HG03064 (cell line): ENCODE results near the gene LDHD.
A peak's percentile ranks its signal among the peaks of the same experiment; 100 is the strongest.
"Not testable (repeated sequence)": the region's sequence is repeated elsewhere in the genome, so short reads cannot be mapped to it uniquely, and the experiment has no call there.

Experiments used
- ATAC-seq: cut with Tn5 transposase; IDR thresholded peaks from one replicate; pipeline ENCODE4 v1.9.1; 2021; ENCODE audit warnings: low read depth; ENCODE audit not compliant: unreplicated experiment

LDHD gene

DNA sequence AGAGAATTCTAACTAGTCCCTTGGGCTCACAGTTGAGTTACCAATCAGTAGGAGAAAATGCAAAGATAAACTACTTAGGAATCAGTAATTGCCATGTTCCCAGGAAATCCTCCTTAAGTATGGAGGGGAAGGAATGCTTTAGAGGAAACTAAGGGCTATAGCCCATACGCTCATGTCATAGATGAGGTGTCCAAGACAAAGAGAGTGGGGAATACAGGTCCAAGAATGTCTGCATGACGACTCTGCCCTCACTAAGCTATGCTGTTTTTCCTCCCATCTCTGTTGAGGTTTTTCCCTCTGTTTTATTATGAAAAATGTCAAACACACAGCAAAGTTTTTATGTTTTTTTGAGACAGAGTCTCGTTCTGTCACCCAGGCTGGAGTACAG, 16.0 kb downstream of the LDHD start:
- no peak for ATAC-seq

DNA sequence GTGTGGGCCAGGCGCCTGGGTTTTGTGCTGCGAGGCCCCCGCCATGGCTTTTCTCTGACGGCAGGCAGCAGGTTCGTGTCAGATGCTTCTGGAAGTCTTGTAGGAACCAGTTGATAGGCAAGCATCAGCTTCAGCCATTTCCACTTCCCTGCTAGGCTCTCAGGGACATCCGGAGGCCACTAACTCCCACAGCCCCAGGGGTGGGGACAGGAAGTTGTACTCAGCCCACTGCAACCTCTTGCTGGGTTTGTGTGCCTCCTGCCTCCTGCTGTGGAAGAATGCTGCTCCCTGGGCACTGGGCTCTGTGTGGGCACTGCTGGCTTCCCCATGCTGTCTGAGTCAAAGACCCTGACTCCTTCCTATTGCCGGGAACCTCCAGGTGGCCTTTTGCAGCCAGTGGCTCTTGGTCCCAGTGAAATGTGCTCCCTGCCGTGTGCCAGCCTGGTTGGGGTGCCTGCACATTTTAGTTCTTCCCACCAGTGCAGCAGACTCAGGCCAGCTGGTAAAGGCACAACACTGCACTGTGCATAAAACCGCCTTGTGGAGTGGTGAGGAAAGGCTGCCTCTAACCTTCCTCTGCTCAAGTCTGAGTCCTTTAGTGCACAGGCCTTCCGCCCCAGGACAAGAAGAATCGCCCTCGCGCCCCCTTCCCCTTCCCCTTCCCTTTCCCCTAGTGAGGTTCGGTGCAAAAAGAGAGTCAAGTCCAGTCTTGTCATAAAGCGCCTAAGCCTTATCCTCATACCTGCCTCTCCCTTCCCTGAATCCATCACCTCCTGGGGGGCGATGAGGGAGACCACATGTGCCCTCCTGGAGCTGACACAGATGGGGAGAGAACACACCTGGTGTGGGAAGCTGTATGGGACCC, 16.6 kb downstream of the LDHD start:
- ATAC-seq, result peak; percentile 68

DNA sequence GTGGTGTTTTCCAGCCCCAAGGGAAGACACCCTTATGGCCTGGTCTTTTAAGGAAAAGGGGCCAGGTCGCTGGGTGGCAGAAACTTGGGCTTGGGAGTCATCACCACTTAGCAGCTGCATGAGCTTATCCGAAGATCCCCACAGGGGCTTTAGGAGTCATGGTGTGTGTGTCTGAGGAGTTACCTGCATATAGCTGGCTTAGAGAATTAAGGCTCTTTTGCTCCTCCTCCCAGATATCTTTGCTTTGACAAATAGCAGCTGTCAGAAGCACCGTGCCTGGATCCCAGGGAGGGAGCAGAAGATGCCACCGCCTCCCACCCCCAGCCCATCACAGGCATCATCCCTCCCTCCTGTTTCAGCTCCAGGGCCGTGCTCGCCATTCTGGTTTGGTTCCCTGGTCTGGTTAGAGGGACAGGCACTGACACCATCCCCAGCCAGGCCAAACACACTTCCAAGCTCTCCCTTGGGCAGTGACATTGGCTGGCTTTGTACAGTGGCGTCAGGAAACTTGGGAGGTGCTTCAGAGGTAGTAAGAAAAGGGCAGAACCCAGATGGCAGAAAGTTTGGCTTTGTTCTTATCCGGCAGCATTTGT, 17.4 kb downstream of the LDHD start:
- no peak for ATAC-seq

DNA sequence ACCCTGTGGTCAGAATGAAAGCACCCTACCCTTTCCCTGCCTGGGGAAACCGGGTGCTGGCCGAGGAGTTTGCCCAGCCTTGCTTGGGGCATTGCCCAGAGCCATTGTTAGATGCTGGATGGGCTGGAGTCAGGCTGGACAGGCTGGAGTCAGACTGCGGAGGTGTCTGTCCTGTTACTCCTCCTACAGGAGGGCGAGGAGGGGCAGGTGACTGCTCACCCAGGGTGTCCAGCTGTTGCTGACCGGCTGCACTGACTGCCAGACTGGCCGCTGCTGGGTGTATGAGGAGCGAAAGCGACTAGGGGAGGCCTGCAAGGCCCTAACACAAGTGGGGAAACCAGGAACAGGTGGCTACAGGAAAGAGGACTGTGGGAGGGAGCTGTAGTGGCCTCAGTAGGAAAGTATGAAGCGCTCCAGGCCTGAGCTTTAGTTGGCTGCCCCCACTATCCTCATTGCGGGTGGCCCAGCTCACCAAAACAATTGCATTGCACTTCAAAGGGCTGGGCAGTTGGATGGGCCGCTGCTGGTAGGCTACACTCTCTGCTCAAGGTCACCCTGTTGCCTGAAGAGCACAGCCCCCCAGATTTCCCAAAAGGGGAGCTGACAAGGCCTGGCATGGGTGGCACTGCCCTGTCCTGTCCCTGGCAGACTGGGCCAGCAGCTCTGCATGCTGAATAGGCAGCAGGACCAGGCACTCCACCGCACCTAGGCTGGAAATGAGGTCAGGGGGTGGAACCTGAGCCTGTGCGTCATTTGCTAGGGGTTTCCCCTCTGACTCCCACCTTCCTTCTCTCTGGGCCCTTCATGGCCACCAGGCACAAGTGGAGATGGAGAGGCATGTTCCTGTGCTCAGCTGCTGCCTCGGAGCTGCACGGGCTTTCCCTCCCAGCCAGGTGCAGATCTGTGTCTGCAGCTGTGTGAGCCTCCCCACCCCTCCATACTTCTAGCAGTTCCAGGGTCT, 18.4 kb downstream of the LDHD start:
- no peak for ATAC-seq

DNA sequence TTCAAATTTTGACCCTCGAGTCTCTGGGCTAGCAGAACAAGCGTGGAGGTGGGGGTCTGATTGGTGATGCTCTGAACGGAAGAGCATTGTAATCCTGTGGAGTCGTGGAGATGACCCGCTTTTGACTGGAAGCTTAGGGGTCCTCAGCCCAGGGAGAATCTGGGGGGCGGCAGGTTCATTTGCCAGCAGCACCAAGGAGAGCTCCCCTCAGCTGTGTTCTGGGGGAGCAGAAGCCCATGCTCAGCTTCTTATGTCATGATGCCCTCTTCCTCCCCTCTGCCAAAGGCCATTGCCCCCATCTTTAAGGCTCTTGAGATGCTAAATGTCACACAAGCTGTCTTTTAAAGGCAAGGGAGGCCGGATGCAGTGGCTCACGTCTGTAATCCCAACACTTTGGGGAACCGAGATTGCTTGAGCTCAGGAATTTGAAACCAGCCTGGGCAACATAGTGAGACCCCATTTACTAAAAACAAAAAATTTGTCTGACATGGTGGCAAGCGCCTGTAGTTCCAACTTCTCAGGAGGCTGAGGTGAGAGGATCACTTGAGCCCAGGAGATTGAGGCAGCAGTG, 19.3 kb downstream of the LDHD start:
- no peak for ATAC-seq

DNA sequence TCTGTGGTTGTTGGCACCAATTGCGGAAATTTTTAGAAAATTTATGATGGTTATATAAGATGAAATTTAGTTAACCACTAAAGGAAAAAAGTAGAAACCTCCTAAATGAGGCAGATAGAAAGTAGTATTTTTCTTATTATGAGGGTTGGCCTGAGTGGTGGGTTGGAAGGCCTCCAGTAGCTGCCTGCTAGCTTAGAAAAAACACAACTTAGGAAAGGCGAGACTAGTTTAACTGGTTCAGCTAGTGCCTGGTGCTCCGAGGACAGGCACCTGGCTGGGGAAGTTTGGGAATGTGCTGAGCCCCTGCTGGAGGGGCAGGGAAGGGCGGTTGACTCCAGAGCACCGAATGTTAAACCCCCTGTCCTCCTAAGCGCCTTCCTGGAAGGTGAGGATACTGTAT, 19.9 kb downstream of the LDHD start:
- no peak for ATAC-seq

DNA sequence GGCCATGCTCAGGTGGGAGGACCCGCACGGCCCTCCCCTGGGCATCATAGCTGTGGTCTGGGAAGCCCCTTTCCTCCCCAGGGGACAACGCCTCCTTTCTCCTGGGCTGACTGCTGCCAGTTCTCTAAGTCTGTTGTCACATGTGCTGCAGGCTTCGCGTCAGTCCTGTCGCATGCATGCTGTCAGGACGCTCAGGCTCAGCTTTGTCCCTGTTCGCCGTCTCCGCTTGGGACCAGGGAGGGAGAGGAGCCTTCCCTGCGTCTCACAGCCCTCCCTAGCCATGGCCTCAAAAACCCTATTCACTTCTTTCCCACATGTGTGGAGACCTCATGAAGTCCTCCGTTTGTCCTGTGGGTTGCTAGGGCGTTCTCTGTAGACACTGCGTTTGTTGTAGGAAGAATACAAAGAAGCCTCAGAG, 21.4 kb downstream of the LDHD start:
- no peak for ATAC-seq

DNA sequence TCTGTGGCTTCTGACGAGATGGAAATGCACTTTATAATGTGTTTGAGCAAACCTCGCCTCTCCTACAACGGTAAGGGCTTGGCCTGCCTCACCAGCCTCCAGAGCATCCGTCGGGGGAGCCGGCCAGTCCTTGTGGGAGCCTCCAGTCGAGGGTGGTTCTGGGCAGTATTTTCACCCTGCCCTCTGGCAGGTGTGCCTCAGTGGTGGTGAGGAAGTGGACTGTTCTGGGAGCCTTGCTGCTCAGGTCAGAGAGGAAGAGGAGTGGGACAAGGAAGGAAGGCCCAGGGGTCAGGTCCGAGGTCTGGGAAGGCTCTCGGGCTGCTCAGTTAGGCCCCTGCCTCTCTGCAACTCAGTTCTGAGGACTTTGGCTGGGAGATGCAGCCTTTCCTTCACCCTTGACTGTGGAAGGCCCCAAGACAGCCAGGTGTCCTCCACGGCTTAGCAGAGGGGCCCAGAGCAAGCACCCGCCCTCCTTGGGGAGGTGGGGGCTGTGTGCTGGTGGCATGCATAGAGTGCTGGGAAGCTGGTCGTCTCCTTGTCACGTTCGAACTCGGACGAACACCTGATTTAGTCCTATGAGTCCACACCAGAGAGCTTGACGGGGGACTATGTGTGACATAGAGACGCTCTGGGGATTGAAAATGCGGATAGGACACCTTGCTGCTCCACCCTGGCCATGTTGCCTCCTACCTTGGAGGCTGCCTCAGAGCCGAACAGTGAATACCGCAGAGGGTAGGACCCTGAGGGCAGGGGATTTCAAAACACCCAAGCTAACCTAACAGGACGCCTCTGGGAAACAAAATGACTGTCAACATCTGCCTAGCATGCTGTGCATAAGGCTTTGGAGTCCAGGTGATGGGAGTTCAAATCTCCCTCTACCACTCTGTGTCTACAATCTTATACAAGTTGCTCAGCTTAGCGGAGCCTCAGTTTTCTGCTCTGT, 22.7 kb downstream of the LDHD start:
- ATAC-seq, result no peak

DNA sequence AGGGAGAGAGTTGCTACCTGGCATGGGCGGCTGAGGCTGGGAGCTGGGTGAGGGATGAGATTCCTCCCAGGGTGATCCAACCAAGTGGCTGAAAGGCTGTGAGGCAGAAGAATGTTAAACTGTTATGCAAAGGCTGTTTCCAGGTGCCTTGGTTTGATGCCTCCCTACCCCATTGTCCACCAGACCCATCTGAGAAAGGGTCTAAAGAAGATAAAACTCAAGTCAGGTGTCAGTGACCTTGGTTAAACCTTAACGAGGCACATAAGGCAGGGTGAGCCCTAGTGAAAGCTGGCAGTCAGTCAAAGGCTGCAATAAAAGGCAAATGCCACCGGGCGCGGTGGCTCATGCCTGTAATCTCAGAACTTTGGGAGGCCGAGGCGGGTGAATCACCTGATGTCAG, 23.8 kb downstream of the LDHD start:
- ATAC-seq, result no peak

DNA sequence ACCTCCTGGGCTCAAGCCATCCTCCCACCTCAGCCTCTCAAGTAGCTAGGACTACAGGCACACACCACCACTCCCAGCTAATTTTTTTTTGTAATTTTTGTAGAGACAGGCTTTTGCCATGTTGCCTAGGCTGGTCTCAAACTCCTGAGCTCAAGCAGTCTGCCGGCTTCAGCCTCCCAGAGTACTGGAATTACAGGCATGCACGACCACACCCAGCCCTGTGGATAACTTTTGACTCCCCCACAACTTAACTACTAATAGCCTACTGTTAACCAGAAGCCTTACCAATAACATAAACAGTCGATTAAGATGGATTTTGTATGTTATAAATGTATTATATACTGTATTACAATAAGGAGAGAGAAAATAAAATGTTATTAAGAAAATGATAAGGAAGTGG, 25.0 kb downstream of the LDHD start:
- ATAC-seq, result not testable (repeated sequence)

DNA sequence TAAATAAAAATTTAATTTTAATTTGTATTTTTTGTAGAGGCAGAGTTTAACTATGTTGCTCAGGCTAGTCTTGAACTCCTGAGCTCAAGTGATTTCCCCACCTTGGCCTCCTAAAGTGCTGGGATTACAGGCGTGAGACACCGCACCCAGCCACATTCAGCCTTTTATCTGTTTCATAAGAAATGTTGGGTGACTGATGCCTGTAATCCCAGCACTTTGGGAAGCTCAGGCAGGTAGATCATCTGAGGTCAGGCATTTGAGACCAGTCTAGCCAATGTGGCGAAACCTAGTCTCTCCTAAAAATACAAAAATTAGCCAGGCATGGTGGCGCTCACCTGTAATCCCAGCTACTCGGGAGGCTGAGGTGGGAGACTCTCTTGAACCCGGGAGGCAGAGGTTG, 25.7 kb downstream of the LDHD start:
- ATAC-seq, result not testable (repeated sequence)

DNA sequence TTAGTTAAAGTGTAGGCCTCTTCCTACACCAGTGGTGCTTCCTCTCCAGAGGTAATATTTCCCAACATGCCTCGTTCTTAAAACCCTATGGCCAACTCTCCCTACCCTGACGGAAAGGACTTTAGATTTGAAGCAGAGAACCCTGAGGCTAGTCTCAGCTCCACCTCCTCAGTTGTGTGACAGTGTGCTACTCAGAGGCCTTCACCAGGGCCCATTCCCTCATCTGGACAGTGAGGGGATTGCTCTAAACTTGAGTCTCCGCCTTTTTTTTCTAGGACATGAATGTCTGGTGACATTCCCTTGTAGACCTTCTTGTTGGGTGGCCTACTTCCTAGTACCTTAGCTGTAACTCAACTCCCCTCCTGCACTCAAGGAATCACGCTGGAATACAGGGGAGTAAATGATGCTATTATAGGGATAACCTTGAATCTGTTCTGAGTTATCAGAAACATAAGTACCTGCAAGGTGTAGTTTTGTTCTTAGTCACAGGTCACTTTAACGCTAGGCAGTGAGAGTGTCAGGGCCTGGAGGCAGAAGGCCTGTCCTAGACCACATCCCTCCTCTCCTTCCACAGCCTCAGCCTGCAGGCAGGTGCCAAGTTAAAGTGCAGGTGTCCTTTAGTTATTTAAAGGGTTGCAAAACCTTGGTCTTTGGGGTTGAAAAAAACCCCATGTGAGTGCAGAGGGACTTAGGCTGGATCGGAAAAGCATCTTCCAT, 26.9 kb downstream of the LDHD start:
- ATAC-seq, result no peak

DNA sequence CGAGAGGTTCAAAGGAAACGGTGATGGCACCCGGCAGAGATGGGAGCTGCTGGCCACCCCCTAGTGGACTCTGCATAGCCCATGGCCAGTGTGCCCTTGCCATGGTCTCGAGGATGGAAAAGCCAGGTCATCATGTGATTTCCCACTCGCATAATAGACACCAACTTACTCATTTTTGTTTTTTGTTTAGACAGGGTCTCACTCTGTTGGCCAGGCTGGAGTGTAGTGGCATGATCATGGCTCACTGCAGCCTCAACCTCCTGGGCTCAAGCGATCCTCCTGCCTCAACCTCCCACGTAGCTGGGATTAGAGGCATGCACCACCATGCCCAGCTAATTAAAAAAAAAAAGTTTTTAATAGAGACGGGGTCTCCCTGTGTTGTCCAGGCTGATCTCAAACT, 27.6 kb downstream of the LDHD start:
- ATAC-seq, result no peak

DNA sequence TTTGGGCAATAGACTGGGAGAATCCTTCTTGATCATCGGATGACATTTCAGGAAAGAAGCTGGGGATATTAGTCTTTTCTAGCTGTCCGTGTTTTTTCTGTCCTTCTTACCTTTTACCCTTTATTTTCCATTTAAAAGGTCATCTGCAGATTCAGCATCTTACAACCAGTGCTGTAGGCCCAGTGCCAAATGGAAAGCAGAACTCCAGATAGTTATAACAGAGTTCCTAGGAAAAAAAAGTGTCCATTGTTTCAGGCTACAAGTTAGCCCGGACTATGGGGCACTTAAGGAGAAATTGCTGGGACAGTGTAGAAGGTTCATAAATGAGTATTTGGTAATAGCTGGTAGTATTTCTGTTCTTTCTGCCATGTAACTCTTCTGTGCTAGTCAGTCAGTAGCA, 28.4 kb downstream of the LDHD start:
- no peak for ATAC-seq

DNA sequence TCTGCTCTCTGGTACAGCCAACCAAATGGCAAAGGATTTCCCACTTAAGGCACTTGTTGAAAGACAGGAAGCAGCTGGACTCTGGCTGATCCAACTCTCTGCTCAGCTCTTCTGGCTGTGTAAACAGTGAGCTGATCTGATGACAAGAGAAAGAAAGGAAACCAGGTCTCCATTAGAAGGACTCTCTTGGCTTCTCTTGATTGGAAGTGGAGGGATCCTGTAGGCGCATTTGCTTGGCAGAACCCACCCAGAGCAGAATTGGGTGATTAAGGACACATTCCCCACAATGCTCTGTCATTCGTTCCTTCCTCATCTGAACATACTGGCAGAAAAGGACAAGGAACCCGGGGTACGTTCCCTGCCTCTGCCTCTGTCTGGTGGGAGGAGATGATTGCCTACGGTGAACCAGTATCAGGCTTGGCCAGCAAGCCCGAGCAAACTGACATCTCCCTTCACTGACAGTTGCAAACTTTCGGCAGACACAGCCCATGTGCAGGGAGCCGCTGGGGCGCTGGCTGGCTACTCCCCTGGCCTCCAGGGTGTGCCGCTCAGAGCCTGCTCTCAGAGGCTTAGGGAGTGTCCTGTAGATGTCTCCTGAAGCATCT, 29.1 kb downstream of the LDHD start:
- ATAC-seq, result no peak

DNA sequence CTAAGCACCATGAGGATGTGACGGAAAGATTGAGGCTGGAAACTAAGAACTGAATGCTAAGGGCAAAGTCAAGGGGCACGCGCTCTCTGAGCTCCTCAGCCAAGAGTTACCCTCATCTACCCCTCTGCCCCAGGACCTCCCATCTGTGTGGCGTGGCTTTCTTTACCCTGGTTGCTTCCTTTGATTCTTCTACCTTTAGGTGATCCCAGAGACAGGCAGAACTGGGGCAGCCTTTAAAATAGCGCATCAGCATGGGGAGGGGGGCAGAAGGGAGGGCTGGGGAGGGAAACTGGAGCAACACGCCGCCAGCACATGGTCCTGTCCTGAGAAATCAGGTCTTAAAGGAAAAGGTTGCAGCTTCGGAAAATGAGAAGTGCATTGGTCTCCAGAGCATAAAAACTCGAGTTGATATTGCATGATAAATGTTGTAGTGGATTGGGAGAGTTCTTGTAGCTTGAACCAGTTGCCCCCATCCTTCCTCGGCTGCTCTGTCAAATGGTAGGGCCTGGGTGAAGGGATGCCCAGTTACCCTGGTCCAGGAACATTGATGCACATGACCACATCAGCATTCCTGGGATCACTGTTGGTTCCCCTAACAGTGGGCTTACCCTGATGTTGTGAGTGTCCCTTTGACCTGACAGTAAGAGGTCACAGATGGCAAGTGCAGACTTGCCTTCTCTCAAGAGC, 29.7 kb downstream of the LDHD start:
- no peak for ATAC-seq

DNA sequence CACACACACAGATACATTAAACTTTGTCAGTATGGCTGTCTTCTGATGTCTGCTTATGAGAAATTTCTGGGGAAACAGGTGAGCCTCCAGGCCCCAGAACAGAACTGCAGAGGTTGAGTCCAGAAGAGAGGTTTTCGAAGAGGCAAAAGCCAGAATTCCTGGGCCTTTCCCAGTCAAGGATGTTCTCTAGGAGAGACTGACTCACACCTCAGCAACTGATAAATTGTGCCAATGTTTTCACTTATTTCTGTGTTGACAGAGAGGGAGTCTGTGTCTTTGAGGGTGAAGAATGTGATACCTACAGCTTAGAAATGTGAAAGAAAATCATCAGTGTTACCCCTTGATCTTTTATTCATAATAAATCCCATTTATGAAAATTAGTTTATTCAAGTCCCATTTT, 30.3 kb downstream of the LDHD start:
- ATAC-seq, result no peak

DNA sequence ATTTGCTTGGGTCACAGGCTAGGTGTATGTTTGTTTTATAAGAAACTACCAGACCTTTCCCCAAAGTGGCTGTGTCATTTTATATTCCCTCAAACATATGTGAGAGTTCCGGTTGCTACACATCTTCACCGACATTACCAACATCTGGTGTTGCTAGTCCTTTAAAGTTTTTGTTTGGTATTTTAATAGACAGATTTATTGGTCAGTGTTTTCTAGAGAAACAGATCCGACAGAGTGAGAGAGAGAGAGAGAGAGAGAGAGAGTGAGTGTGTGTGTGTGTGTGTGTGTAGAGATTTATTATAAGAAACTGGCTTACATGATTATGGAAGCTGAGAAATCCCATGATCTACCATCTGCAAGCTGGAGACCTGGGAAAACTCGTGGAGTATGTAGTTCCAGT, 31.0 kb downstream of the LDHD start:
- ATAC-seq, result no peak
